Measurements from ENCODE around the gene BANP. TPM values are rescaled to one million over a fixed set of nuclear protein-coding genes. Genes with fewer than 3 reads are reported as not detected.
A peak's percentile ranks its signal among the peaks of the same experiment; 100 is the strongest.

Gene BANP
- total and polyA plus RNA-seq, 2 of the 8 experiments (the other 6 are each of a cell fraction or from before 2014, with no cell fraction given) = 25.8 to 39.8 TPM

- H2BK20ac ChIP-seq (ENCODE audit: low read length) = no peak overlapping the region
- H4K8ac ChIP-seq (ENCODE audit: extremely low read depth, insufficient read depth, low read length) = no peak overlapping the region
- H3K27ac ChIP-seq (ENCODE audit: low read depth, low read length) = no peak overlapping the region
- peaks cover 0 to 9% (median 2%) of the 10 kb centered on the region in 4 experiments; a peak in 3 of 8 replicates for H3K36me3 ChIP-seq (ENCODE audit: control insufficient read depth in 2 of 4, insufficient read depth in 4 of 4, low read length in 3 of 4)
- FAIRE-seq = no peak
- no peaks in the 10 kb centered on the region for H3K27me3 ChIP-seq (replicated peaks in 1 of 4; ENCODE audit: control insufficient read depth in 3 of 4, extremely low read depth in 1 of 4, insufficient read depth in 3 of 4, low read length in 3 of 4)
- ChIA-PET CTCF (ENCODE audit: partially characterized antibody) (interaction anchor here (0.9 to 2.4 kb wide), 4 partner anchors 16 to 54 kb away, joined by 3 to 10 read pairs (median 5); no protein-coding TSS in a partner anchor), POLR2A (ENCODE audit: partially characterized antibody) (interaction anchor here (0.6 to 5.2 kb wide), 6 partner anchors 10 to 175 kb away, joined by 3 to 40 read pairs (median 4); partner anchors contain the start of gene SLC7A5)
- no peak overlapping the region for H3K18ac ChIP-seq (ENCODE audit: extremely low read depth, low read length)
- H2BK5ac ChIP-seq (ENCODE audit: low read depth, low read length) = no peak overlapping the region
- H3K23ac ChIP-seq (ENCODE audit: insufficient read length) = no peak overlapping the region
- no peak overlapping the region for H4K91ac ChIP-seq (replicated peaks; ENCODE audit: insufficient read length, low read length)
- no peak overlapping the region for H3K56ac ChIP-seq (replicated peaks; ENCODE audit: insufficient read length, low read depth, low read length)
- peaks cover 4 to 13% of the 10 kb centered on the region in 2 experiments for H4K20me1 ChIP-seq (replicated peaks in 1 of 2; ENCODE audit: control insufficient read depth in 1 of 2, insufficient read depth in 2 of 2, low read length in 2 of 2)
- no peak overlapping the region for H3K4ac ChIP-seq (replicated peaks; ENCODE audit: insufficient read length, low read depth, low read length)
- peaks cover 11 to 69% of the 10 kb centered on the region in 2 experiments for H3K79me2 ChIP-seq (ENCODE audit: control insufficient read depth in 1 of 2, insufficient read depth in 2 of 2, low read length in 2 of 2)
- H2AFZ ChIP-seq (ENCODE audit: low read length) = no peak overlapping the region
- H3K9me3 ChIP-seq (ENCODE audit: insufficient read depth in 2 of 2, low read depth in 1 of 2, low read length in 1 of 2) = no peaks in the 10 kb centered on the region
- 86% methylated on average over 15 of the region's 15 CpGs; no CpG with 5 or more reads in 1 of the 2 experiments for WGBS, 2 experiments (ENCODE audit: extremely low coverage in 1 of 2, insufficient coverage in 1 of 2, insufficient read length in 1 of 2, insufficient replicate concordance in 2 of 2, low coverage in 1 of 2, low lambda C conversion rate in 2 of 2, missing lambda C conversion rate in 1 of 2)
- no peak overlapping the region for H3K14ac ChIP-seq (ENCODE audit: insufficient read length)
- no peak overlapping the region for H2AK5ac ChIP-seq (ENCODE audit: low read depth, low read length)
- no peak for DNase-seq (ENCODE audit: low read depth in 1 of 2, low spot score in 2 of 2)
- no peak overlapping the region for H2BK15ac ChIP-seq (ENCODE audit: low read length)
- no peak overlapping the region; a peak in 1 of 4 replicates for H3K4me2 ChIP-seq (ENCODE audit: insufficient read depth in 1 of 2, low read depth in 2 of 2, low read length in 2 of 2)
- peaks cover 9% of the 10 kb centered on the region for H3K23me2 ChIP-seq (ENCODE audit: low read depth, low read length)
- H3K4me3 ChIP-seq (ENCODE audit: extremely low read depth in 1 of 4, insufficient read depth in 2 of 4, low read depth in 3 of 4, low read length in 4 of 4) = no peak overlapping the region
- H2BK120ac ChIP-seq (replicated peaks; ENCODE audit: low read depth, low read length) = no peak overlapping the region
- peak overlapping the region in 1 of 4 experiments; percentile 33; a peak in 1 of 7 replicates for H3K9ac ChIP-seq (replicated peaks in 1 of 4; ENCODE audit: extremely low read depth in 1 of 4, low read depth in 3 of 4, low read length in 3 of 4)
- H3K4me1 ChIP-seq (replicated peaks in 1 of 4; ENCODE audit: control insufficient read depth in 3 of 4, insufficient read depth in 4 of 4, low read length in 3 of 4) = peaks cover 0 to 3% (median 2%) of the 10 kb centered on the region in 4 experiments; a peak in 3 of 7 replicates
- H3K79me1 ChIP-seq (ENCODE audit: low read depth, low read length) = peaks cover 29% of the 10 kb centered on the region
- no peak overlapping the region for H4K5ac ChIP-seq (ENCODE audit: insufficient read length, low read depth, low read length)
- no peak for TF ChIP-seq CHD2 (IDR thresholded peaks at IDR 0.05; ENCODE audit: low read length)
- TF ChIP-seq ZNF274 (IDR thresholded peaks at IDR 0.05; ENCODE audit: borderline replicate concordance, extremely low read depth, low read length) = no peak
- no peak for TF ChIP-seq CBX8 (IDR thresholded peaks at IDR 0.05; ENCODE audit: borderline replicate concordance, low read depth, low read length)
- peak in 1 of 2 experiments; percentile 51; a peak in 1 of 3 replicates for TF ChIP-seq POLR2A (IDR thresholded peaks at IDR 0.05; ENCODE audit: control extremely low read depth in 1 of 2, low read depth in 2 of 2, low read length in 2 of 2)
- H2BK12ac ChIP-seq (ENCODE audit: low read depth, low read length) = no peak overlapping the region
Observed at GRCh38 chr16:87953308-87954215, 2.3 kb downstream of the BANP start.
